OCI-LY7 (cell line): ENCODE measurements around the gene DHCR7. TPM values are rescaled to one million over a fixed set of nuclear protein-coding genes. Genes with fewer than 3 reads are reported as not detected.

Source experiments
- BruUV-seq: library from RNA; stranded (reverse); fragments of 400-500 nt; replicated peaks from 2 replicates; lab custom pipeline; 2021; lab: Mats Ljungman, UMichigan
- CTCF ChIA-PET: fragments of 300-600 bp; sonication (Branson Sonifier 250); formaldehyde crosslinking; loops from one replicate; lab custom pipeline; 2022; ENCODE audit warnings: antibody characterized with exemption; ENCODE audit not compliant: unreplicated experiment; lab: Charles Lee
- POLR2A ChIA-PET: fragments of 300-600 bp; sonication (Branson Sonifier 250); formaldehyde crosslinking; loops from one replicate; lab custom pipeline; 2022; ENCODE audit warnings: antibody characterized with exemption; lab: Charles Lee
- DNase-seq: peaks from one replicate; pipeline ENCODE4 v3.0.0-alpha.2; 2015; ENCODE audit warnings: low spot score
- H2AFZ ChIP-seq: fragments of 200-600 bp; sonication (generic), shearing (Covaris generic); 2 replicates; pipeline ENCODE4 v1.6.1; 2014; ENCODE audit warnings: mild to moderate bottlenecking, antibody characterized with exemption, low read length, moderate library complexity
- H3K27ac ChIP-seq: fragments of 200-600 bp; sonication (generic); 2 replicates; pipeline ENCODE4 v1.5.1; 2014; ENCODE audit warnings: mixed run types, low read depth, mild to moderate bottlenecking, moderate library complexity, low read length, inconsistent platforms; ENCODE audit not compliant: poor library complexity, severe bottlenecking
- H3K36me3 ChIP-seq: fragments of 200-600 bp; sonication (generic); 2 replicates; pipeline ENCODE4 v1.6.1; 2014; ENCODE audit warnings: mild to moderate bottlenecking, antibody characterized with exemption, low read length, moderate library complexity, mixed read lengths; ENCODE audit not compliant: insufficient read depth
- H3K4me1 ChIP-seq: fragments of 200-600 bp; sonication (generic); 2 replicates; pipeline ENCODE4 v1.5.1; 2014; ENCODE audit warnings: mild to moderate bottlenecking, low read length; ENCODE audit not compliant: insufficient read depth, poor library complexity, severe bottlenecking
- H3K4me2 ChIP-seq: fragments of 200-600 bp; sonication (generic); 2 replicates; pipeline ENCODE4 v1.6.1; 2014; ENCODE audit warnings: mild to moderate bottlenecking, low read length
- H3K4me3 ChIP-seq: fragments of 200-600 bp; sonication (generic); 2 replicates; pipeline ENCODE4 v1.5.1; 2014; ENCODE audit warnings: mild to moderate bottlenecking, low read depth, low read length; ENCODE audit not compliant: poor library complexity, severe bottlenecking
- H3K79me2 ChIP-seq: fragments of 200-600 bp; sonication (generic); 2 replicates; pipeline ENCODE4 v1.6.1; 2016; ENCODE audit warnings: low read depth, mild to moderate bottlenecking, low read length, moderate library complexity, mixed read lengths; ENCODE audit not compliant: insufficient read depth
- H3K9me2 ChIP-seq: fragments of 200-600 bp; sonication (generic); 2 replicates; pipeline ENCODE4 v1.6.1; 2016; ENCODE audit warnings: mild to moderate bottlenecking, low read length, mixed read lengths; ENCODE audit not compliant: insufficient read depth
- H3K9me3 ChIP-seq: fragments of 200-600 bp; sonication (generic); 2 replicates; pipeline ENCODE4 v1.6.1; 2014; ENCODE audit warnings: mild to moderate bottlenecking, mixed run types, low read length, mixed read lengths
- H4K20me1 ChIP-seq: fragments of 200-600 bp; sonication (generic); 2 replicates; pipeline ENCODE4 v1.6.1; 2014; ENCODE audit warnings: mild to moderate bottlenecking, antibody characterized with exemption, low read length, moderate library complexity, mixed read lengths; ENCODE audit not compliant: insufficient read depth
- CTCF ChIP-seq: fragments of 200-600 bp; sonication (generic); conservative IDR thresholded peaks from 2 replicates; pipeline ENCODE4 v1.5.1; 2014; ENCODE audit warnings: mild to moderate bottlenecking, antibody characterized with exemption, low read length, moderate library complexity, mixed read lengths
- EZH2phosphoT487 ChIP-seq: fragments of 200-600 bp; sonication (generic); IDR thresholded peaks from 2 replicates; pipeline ENCODE4 v1.6.1; 2018; ENCODE audit warnings: low read depth, borderline replicate concordance, mild to moderate bottlenecking, mixed run types, antibody characterized with exemption, low read length, moderate library complexity, mixed read lengths
- intact Hi-C: fragments of 100-400 bp; cut with micrococcal nuclease; formaldehyde crosslinking; loops from one replicate; pipeline ENCODE4 v1.10.0; 2022; ENCODE audit not compliant: unreplicated experiment
- total RNA-seq, 2 experiments: library from RNA; depleted of rRNA in 1 of 2; stranded (reverse); fragments of >200 nt in 1 of 2; shearing (Covaris generic) in 1 of 2; gene quantifications; 2 replicates each; pipeline ENCODE4 v1.2.3, GENCODE V29; 2014 to 2022

DHCR7 gene
- total RNA-seq, 2 experiments from 2014 or later = 33.4 to 110 TPM

GRCh38 chr11:71433648-71434450 is 14.3 kb downstream of the DHCR7 start:
- intact Hi-C loops = no loop called here
- CTCF ChIA-PET = no interaction called here
- H2AFZ ChIP-seq = no peak overlapping the region

GRCh38 chr11:71432761-71433647 is 15.2 kb downstream of the DHCR7 start:
- ChIA-PET CTCF (no interaction called here), POLR2A (interaction anchor here (0.6 to 1.2 kb wide), 3 partner anchors 20 to 654 kb away, joined by 3 to 4 read pairs (median 3); partner anchors contain the start of gene NADSYN1)
- Histone ChIP-seq H3K36me3 (peaks cover 32% of the 10 kb centered on the region), H3K9me3 (no peaks in the 10 kb centered on the region), H4K20me1 (no peaks in the 10 kb centered on the region), H3K4me1 (no peaks in the 10 kb centered on the region), H3K4me2 (no peak overlapping the region), H3K9me2 (no peaks in the 10 kb centered on the region), H3K27ac (no peak overlapping the region), H2AFZ (no peak overlapping the region), H3K79me2 (no peaks in the 10 kb centered on the region), H3K4me3 (no peak overlapping the region)
- BruUV-seq = no TSS peak
- intact Hi-C loops = no loop called here
- DNase-seq = no peak
- TF ChIP-seq EZH2phosphoT487 (no peak), CTCF (no peak)

More at GRCh38 chr11:71433648-71434450, 14.3 kb downstream of the DHCR7 start:
- H3K9me3 ChIP-seq = no peaks in the 10 kb centered on the region
- H4K20me1 ChIP-seq = no peaks in the 10 kb centered on the region
- no peaks in the 10 kb centered on the region for H3K4me1 ChIP-seq
- H3K9me2 ChIP-seq = no peaks in the 10 kb centered on the region
- no peak for DNase-seq
- TF ChIP-seq EZH2phosphoT487 = no peak
- no peak for TF ChIP-seq CTCF
- peaks cover 40% of the 10 kb centered on the region for H3K36me3 ChIP-seq
- no peak overlapping the region for H3K4me3 ChIP-seq
- POLR2A ChIA-PET = interaction anchor here (0.6 to 1.2 kb wide), 3 partner anchors 19 to 655 kb away, joined by 3 to 4 read pairs (median 3); partner anchors contain the start of gene NADSYN1
- BruUV-seq = no TSS peak
- no peaks in the 10 kb centered on the region for H3K79me2 ChIP-seq
- H3K4me2 ChIP-seq = no peak overlapping the region
- H3K27ac ChIP-seq = no peak overlapping the region
